LoVo (cell line): ENCODE measurements around the gene CCM2.

Source experiments
- DNase-seq: peaks from one replicate; pipeline ENCODE4 v3.0.0-alpha.2; 2016; ENCODE audit warnings: low spot score

CCM2 gene

GRCh38 chr7:45000093-45001032 is at the start of gene CCM2:
CCM2 (plus strand) TSS chr7:45000201; CDS start chr7:45000334, 133 bp downstream.
- DNase-seq = peak; percentile 31

GRCh38 chr7:44953156-44953555 is 46.8 kb upstream of the CCM2 start:
- DNase-seq = no peak

GRCh38 chr7:44955733-44956132 is 44.3 kb upstream of the CCM2 start:
- no peak for DNase-seq

- DNase-seq = no peak
Observed at GRCh38 chr7:44956157-44956766, 43.7 kb upstream of the CCM2 start.

GRCh38 chr7:44958645-44959344 is 41.2 kb upstream of the CCM2 start:
- no peak for DNase-seq

GRCh38 chr7:44959433-44959951 is 40.5 kb upstream of the CCM2 start:
- DNase-seq = no peak

- DNase-seq = no peak
Observed at GRCh38 chr7:44960011-44960580, 39.9 kb upstream of the CCM2 start.

- no peak for DNase-seq
Observed at GRCh38 chr7:44961844-44962482, 38.0 kb upstream of the CCM2 start.

GRCh38 chr7:44962483-44963251 is 37.3 kb upstream of the CCM2 start:
- no peak for DNase-seq

- DNase-seq = no peak
Observed at GRCh38 chr7:44963364-44964290, 36.4 kb upstream of the CCM2 start.

- DNase-seq = no peak
Observed at GRCh38 chr7:44964384-44964830, 35.6 kb upstream of the CCM2 start.

GRCh38 chr7:44964831-44965440 is 35.1 kb upstream of the CCM2 start:
- DNase-seq = no peak

- DNase-seq = no peak
Observed at GRCh38 chr7:44965441-44965903, 34.5 kb upstream of the CCM2 start.

- no peak for DNase-seq
Observed at GRCh38 chr7:44965937-44966730, 33.9 kb upstream of the CCM2 start.

GRCh38 chr7:44966731-44967538 is 33.1 kb upstream of the CCM2 start:
- peak; percentile 47 for DNase-seq

- no peak for DNase-seq
Observed at GRCh38 chr7:44967571-44968446, 32.2 kb upstream of the CCM2 start.
